Stimulated activated CD4-positive, alpha-beta T cell treated with anti-CD3 and anti-CD28 coated beads, TNF-alpha, amount 100 ng/mL, for 1 hour (primary cell): ENCODE results near the gene UBR4.

Experiments
- DNase-seq, 3 donors: peaks; one replicate each; pipeline ENCODE4 v3.0.0-alpha.2; 2020; ENCODE audit warnings: low read depth in 3 of 3, low spot score in 1 of 3

Gene UBR4

DNA sequence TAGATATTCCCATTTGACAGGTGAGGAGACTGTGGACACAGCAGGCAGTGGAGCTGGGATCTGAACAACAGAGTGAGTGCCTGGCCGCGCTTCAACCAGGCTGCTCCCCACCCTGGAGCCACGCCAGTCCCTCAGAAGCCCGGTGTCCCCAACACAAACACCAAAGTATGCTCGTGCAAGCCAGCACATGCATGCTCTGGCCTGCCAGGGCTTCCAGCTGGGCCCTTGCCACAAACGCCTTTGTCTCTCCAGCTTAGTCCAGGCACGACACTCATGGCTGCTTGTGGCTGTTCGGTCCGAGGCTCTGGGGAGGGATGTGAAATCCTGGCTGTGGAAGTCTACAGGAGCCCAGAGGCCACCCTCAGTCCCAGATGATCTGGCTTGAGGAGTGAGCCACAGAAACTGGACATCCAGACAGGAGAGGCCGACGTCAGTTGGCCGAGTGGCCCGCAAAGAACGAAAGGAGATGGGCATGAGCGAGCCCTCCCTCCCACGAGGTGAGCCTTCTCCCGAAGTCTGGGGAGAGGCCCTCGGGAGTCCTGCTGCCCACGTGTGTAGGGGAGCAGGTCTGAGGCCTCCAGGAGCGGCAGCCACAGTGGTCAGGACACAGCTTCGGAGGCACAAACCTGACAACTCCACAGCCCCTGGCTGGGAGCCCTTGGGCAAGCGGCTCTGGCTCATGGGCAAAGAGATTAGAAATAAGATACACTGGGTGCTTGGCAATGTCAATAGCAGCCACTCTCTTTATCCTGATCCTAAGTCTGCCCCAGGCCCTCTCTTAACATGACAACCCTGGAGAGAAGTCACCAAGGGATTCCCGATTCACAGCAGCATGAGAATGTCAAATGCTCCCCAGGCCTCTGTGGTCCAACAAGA lies 136.5 kb downstream of the UBR4 start:
- DNase-seq, result no peak

GRCh38 chr1:19072285-19072981 lies 137.6 kb downstream of the UBR4 start:
- no peak for DNase-seq

- DNase-seq, result no peak
Measured at GRCh38 chr1:19071674-19072281, 138.3 kb downstream of the UBR4 start.

DNA sequence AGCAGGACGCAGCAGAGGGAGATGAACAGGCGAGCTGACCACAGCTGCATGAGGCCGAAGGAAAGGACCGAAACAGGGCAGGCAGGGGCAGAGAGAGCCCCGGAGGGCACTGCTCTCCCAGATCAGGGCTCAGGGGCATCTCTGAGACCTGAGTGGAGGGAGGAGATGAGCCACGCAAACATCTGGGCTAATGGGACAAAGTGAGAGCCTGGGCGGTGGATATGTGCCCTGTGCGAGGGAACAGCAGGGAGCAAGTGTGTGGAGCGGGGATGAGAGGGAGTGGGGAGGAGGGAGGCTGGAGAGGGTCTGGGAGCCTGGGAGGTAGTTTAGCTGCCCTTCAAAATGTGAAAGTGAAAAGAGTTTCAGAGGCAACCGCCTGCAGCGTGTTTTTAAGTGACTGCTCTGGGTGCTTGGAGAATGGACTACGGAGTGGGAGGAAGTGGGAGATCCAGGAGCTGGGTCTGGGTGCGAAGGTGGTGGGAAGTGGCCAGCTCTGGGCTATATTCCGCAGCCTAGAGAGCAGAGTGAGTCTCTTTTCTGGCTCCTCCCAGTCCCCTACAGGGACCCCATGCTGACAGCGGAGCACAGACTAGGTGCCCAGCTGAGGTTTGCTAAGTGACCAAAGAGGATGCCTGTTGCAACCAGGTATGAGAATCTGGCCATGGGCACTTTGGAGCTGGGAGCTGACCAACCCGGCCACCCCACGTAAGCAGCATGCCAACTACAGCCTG lies 139.0 kb downstream of the UBR4 start:
- DNase-seq, result no peak

DNA sequence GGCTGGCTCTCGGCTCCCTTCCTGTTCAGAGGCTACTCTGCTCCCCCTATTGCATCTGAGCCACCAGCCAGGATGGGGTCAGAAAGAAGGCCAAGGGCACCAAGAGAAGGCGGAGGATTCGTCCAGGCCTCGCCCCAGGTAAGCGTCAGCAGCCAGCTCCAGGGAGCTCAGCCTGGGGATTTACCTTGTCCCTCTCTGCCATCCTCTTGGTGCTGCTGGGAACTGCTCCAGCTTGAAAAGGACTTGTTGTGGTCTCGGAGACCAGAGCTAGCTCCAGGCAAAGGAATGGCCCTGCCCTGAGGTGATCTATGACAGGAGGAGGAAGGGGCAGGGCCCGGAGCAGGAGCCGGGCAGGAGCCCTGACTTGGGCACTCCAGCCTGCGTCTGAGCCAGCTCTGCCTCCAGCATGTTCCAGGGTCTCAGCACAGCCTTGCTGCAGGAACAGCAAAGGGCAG lies 139.8 kb downstream of the UBR4 start:
- no peak for DNase-seq

GRCh38 chr1:19068639-19069276 lies 141.3 kb downstream of the UBR4 start:
- DNase-seq, result no peak

GRCh38 chr1:19067912-19068638 lies 142.0 kb downstream of the UBR4 start:
- no peak for DNase-seq

DNA sequence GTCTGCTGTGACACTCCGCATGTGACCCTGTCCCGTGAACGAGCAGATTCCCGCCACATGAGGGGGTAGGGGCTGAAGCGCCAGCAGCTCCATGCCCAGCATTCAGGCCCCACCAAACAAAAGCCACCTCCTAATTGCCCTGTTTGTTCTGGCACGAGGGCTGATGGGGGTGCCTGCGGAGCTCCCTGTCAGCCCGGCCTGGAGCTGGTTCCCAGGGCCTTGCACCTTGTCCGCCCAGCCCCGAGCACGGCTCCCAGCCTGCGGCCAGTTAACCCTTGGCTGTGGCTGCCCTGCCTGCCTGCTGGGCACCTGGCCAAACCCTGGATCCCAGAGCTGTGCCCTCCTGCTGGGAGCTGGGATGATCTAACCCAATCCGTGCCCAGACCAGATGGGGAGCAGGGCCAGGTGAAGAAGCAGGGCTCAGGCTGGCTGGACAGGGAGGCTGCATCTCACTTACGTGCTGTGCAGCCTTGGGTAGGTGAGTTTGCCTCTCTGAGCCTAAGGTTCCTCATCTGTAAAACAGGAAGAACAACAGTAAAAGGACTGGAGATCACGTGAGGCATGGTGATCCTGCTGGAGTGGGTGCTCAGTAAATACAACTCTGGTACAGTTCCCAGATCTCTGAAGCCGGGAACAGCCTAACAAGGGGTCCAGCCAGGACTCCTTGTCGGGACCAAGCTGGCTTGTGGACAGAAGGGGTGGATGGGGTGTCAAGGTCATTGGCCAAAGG lies 142.7 kb downstream of the UBR4 start:
- DNase-seq, result no peak

- no peak for DNase-seq
Measured at GRCh38 chr1:19066874-19067181, 143.2 kb downstream of the UBR4 start.

DNA sequence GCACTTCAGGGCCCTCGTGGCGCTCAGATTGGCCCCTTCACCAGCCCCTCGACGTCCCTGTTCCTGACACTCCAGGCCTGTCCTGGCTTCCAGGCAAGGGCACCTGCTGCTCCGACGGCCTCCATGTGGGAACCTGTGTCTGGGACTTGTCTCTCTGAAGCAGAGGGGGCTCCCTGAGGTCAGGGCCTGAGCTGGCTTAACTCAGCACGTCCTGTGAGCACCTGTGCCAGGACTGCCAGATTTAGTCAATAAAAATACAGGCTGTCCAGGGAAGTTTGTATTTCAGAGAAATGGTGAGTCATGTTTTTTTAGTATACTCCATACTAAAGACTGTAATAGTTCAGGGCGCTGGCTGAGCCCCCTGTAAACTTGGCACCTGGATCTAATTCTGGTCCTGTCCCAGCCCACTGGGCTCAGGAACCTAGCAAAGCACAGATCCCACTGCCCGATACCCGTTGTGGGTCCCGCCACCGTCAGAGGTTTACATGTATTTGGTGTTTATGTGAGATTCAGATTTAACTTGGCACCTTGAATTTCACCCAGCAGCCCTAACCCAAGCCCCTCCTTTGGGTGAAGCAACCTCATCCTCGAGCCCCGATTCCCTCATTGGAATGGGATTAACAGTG lies 143.7 kb downstream of the UBR4 start:
- no peak for DNase-seq

- DNase-seq, result no peak
Measured at GRCh38 chr1:19065526-19066247, 144.4 kb downstream of the UBR4 start.

GRCh38 chr1:19064906-19065450 lies 145.1 kb downstream of the UBR4 start:
- DNase-seq, result no peak

DNA sequence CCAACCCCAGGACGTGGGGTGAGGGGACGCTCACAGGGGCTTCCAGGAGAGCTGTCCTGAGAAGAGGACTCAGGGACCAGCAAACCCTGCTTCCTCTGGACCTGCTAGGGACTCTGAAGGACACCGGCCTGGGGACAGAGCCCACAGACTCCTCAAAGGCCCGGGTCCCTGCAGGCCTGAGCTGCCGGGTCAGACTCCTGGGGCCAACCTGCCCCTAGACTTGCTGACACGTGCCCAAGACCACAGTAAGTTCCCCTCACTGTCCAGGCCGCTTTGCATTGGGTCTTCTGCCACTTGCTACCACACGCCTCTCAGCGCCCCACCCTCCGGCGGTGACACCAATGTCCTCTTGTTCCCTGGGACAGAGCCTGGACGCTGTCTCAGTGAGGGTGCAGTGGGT lies 146.9 kb downstream of the UBR4 start:
- no peak for DNase-seq

DNA sequence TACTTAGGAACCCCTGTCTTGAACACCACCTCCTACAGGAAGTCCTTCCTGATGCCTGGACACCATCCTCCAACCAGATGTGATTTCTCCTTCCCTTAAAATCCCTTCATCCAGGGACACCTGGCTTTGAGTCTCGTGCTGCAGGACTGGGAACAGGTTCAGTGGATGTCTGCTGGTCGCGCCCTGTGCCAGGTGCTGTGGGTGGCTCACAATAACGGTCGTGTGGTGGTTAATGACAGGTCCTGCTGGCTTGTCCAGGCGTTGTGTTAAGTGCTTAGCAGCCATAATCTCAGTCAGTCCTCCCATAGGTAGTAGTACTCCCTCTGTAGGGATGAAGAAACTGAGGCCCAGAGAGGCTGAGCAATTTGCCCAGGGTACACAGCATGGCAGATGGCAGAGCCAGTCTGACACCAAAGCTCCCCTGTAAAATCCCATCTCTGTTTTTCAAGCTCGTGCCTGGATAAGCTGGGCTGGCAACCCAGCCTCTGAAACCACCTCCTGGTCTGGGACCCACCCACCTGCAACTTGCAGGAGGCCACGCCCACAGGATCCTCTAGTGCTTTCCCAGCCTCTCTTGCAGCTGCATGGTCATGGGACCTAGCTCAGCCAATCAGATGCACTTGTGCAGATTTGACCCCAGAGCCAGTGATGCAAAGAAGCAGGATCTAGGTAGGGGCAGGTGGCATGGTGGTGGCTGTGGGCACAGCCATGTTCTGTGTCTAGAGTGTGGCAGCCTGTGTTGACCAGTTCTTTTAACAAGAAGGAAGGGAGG lies 147.6 kb downstream of the UBR4 start:
- no peak for DNase-seq

DNA sequence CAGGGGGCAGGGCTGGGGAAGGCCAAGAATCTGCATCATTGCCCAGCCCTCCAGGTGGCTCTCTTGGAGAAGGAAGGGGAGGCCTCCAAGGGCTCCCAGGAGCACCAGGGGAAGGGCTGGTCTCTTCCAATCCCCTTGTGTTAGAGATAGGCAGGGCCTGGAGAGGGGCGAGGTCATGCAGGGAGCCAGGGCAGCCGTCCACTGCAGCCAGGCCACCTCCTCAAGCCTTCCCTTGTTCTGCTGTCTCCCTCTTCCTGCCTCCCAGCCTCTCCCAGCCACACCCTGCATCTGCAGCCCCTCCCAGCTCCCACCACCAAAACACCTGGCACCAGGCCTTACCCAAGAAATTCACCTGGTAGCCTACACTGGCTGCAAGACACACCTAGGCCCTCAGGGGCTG lies 148.3 kb downstream of the UBR4 start:
- no peak for DNase-seq

GRCh38 chr1:19061343-19061742 lies 148.7 kb downstream of the UBR4 start:
- DNase-seq, result no peak

DNA sequence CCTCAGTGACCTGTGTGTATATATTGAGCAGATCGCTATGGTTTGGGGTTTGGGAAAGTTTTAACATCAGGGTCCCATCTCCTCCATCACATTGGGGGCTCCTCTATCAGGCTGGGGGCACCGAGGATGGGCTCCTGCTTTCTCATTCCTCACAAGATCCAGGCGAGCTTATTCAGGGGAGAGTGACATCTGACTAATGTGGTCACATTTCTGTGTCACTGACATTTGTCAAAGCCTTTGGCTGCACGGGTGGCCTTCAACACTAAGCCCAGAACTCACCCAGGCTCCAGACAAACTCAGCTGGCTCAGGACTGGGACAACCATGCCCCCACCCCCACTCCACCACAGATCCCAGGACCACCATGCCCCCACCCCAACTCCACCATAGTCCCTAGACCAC lies 150.3 kb downstream of the UBR4 start:
- DNase-seq, result no peak

GRCh38 chr1:19058476-19058797 lies 151.6 kb downstream of the UBR4 start:
- DNase-seq, result no peak
